Measurements from ENCODE around the gene MCM10. TPM values are rescaled to one million over a fixed set of nuclear protein-coding genes. Genes with fewer than 3 reads are reported as not detected.
"Not testable (repeated sequence)": the region's sequence is repeated elsewhere in the genome, so short reads cannot be mapped to it uniquely, and the experiment has no call there.

MCM10 gene
- total and polyA plus RNA-seq, 2 donors (not counting 3 experiments of a cell fraction or from before 2014, with no cell fraction given) = 3.3 to 31.6 TPM

- Histone ChIP-seq H3K9me3 (replicated peaks; ENCODE audit: control insufficient read depth, insufficient read depth, low read length) (no peaks in the 10 kb centered on the region), H2AFZ (ENCODE audit: low read depth, low read length) (no peak overlapping the region), H3K9me1 (replicated peaks; ENCODE audit: control insufficient read depth, extremely low read depth, insufficient read depth, low read length) (no peaks in the 10 kb centered on the region), H3K9ac (replicated peaks; ENCODE audit: extremely low read depth, insufficient read depth, low read length) (no peak overlapping the region), H3K27ac (ENCODE audit: insufficient read depth, low read depth, low read length) (no peak overlapping the region), H3K79me2 (ENCODE audit: control insufficient read depth, insufficient read depth, low read length) (no peaks in the 10 kb centered on the region), H3K4me1 (ENCODE audit: control insufficient read depth, extremely low read depth, insufficient read depth, low read length) (no peaks in the 10 kb centered on the region), H3K4me2 (ENCODE audit: insufficient read depth, low read length) (no peak overlapping the region), H3K4me3 (replicated peaks in 1 of 3; ENCODE audit: insufficient read depth in 1 of 3, low read depth in 1 of 3, low read length in 3 of 3) (no peak overlapping the region), H4K20me1 (replicated peaks; ENCODE audit: control insufficient read depth, extremely low read depth, insufficient read depth, low read length) (no peaks in the 10 kb centered on the region), H3K36me3 (ENCODE audit: control insufficient read depth in 2 of 2, extremely low read depth in 1 of 2, insufficient read depth in 2 of 2, low read length in 2 of 2) (peaks cover 0 to 3% of the 10 kb centered on the region in 2 experiments), H3K27me3 (ENCODE audit: control insufficient read depth in 2 of 2, insufficient read depth in 2 of 2, low read length in 2 of 2) (no peaks in the 10 kb centered on the region)
- no peak for FAIRE-seq
- intact Hi-C loops (cut with micrococcal nuclease) (no loop called here), dilution Hi-C loops (cut with MboI; ENCODE audit: extremely low pct_ligation_motif_present, low sequenced_read_pairs) (no loop called here)
- no TSS peak for BruUV-seq (replicated peaks)
- DNase-seq (ENCODE audit: low read depth, low spot score) = no peak
- no peak for TF ChIP-seq JUN (IDR thresholded peaks at IDR 0.05; ENCODE audit: borderline replicate concordance, insufficient read depth, insufficient read length, low read depth)
- TF ChIP-seq CTCF (IDR thresholded peaks at IDR 0.05; ENCODE audit: extremely low read depth in 1 of 2, insufficient read depth in 1 of 2, low read depth in 1 of 2, low read length in 2 of 2) = no peak
- TF ChIP-seq GATA2 (IDR thresholded peaks at IDR 0.05; ENCODE audit: insufficient read depth, insufficient read length, low read depth, low read length) = no peak
- TF ChIP-seq EZH2 (IDR thresholded peaks at IDR 0.05; ENCODE audit: borderline replicate concordance, low read depth, low read length, severe bottlenecking) = no peak
- TF ChIP-seq POLR2A (IDR thresholded peaks at IDR 0.05; ENCODE audit: low read depth, low read length) = no peak
- CTCF ChIA-PET = interaction anchor here (3.4 kb wide), 1 partner anchor 14 kb away, joined by 19 read pairs; the partner anchor contains the start of gene MCM10
- POLR2A ChIA-PET = no interaction called here
Observed at GRCh38 chr10:13147161-13147560, 14.2 kb upstream of the MCM10 start.

- H3K36me3 ChIP-seq (ENCODE audit: control insufficient read depth in 2 of 2, extremely low read depth in 1 of 2, insufficient read depth in 2 of 2, low read length in 2 of 2) = no peaks in the 10 kb centered on the region
- H3K4me2 ChIP-seq (ENCODE audit: insufficient read depth, low read length) = no peak overlapping the region
- no peaks in the 10 kb centered on the region for H3K27me3 ChIP-seq (ENCODE audit: control insufficient read depth in 2 of 2, insufficient read depth in 2 of 2, low read length in 2 of 2)
- BruUV-seq (replicated peaks) = no TSS peak
- H3K79me2 ChIP-seq (ENCODE audit: control insufficient read depth, insufficient read depth, low read length) = no peaks in the 10 kb centered on the region
- H2AFZ ChIP-seq (ENCODE audit: low read depth, low read length) = no peak overlapping the region
- no peak overlapping the region for H3K4me3 ChIP-seq (replicated peaks in 1 of 3; ENCODE audit: insufficient read depth in 1 of 3, low read depth in 1 of 3, low read length in 3 of 3)
- no peaks in the 10 kb centered on the region for H3K4me1 ChIP-seq (ENCODE audit: control insufficient read depth, extremely low read depth, insufficient read depth, low read length)
- H3K27ac ChIP-seq (ENCODE audit: insufficient read depth, low read depth, low read length) = no peak overlapping the region
- TF ChIP-seq MAX (IDR thresholded peaks at IDR 0.05; ENCODE audit: insufficient read depth, insufficient read length) = no peak
- TF ChIP-seq MYC (IDR thresholded peaks at IDR 0.05; ENCODE audit: low read depth, low read length) = no peak
- TF ChIP-seq JUN (IDR thresholded peaks at IDR 0.05; ENCODE audit: borderline replicate concordance, insufficient read depth, insufficient read length, low read depth) = no peak
- intact Hi-C loops (cut with micrococcal nuclease) (no loop called here), dilution Hi-C loops (cut with MboI; ENCODE audit: extremely low pct_ligation_motif_present, low sequenced_read_pairs) (no loop called here)
- H3K9ac ChIP-seq (replicated peaks; ENCODE audit: extremely low read depth, insufficient read depth, low read length) = no peak overlapping the region
- no peaks in the 10 kb centered on the region for H3K9me3 ChIP-seq (replicated peaks; ENCODE audit: control insufficient read depth, insufficient read depth, low read length)
- ChIA-PET CTCF (interaction anchor here (1.8 kb wide), 1 partner anchor 8 kb away, joined by 7 read pairs; the partner anchor contains the start of gene MCM10), POLR2A (no interaction called here)
- H4K20me1 ChIP-seq (replicated peaks; ENCODE audit: control insufficient read depth, extremely low read depth, insufficient read depth, low read length) = no peaks in the 10 kb centered on the region
- no peaks in the 10 kb centered on the region for H3K9me1 ChIP-seq (replicated peaks; ENCODE audit: control insufficient read depth, extremely low read depth, insufficient read depth, low read length)
- DNase-seq (ENCODE audit: low read depth, low spot score) = no peak
- FAIRE-seq = no peak
Observed at GRCh38 chr10:13152296-13152695, 9.1 kb upstream of the MCM10 start.

GRCh38 chr10:13155860-13156259 is 5.5 kb upstream of the MCM10 start:
- BruUV-seq (replicated peaks); H3K27me3 ChIP-seq (ENCODE audit: control insufficient read depth in 2 of 2, insufficient read depth in 2 of 2, low read length in 2 of 2); H4K20me1 ChIP-seq (replicated peaks; ENCODE audit: control insufficient read depth, extremely low read depth, insufficient read depth, low read length); H2AFZ ChIP-seq (ENCODE audit: low read depth, low read length); intact Hi-C loops (cut with micrococcal nuclease); FAIRE-seq; H3K9me1 ChIP-seq (replicated peaks; ENCODE audit: control insufficient read depth, extremely low read depth, insufficient read depth, low read length); H3K4me1 ChIP-seq (ENCODE audit: control insufficient read depth, extremely low read depth, insufficient read depth, low read length); H3K4me3 ChIP-seq (replicated peaks in 1 of 3; ENCODE audit: insufficient read depth in 1 of 3, low read depth in 1 of 3, low read length in 3 of 3); H3K4me2 ChIP-seq (ENCODE audit: insufficient read depth, low read length); H3K79me2 ChIP-seq (ENCODE audit: control insufficient read depth, insufficient read depth, low read length); dilution Hi-C loops (cut with MboI; ENCODE audit: extremely low pct_ligation_motif_present, low sequenced_read_pairs); DNase-seq (ENCODE audit: low read depth, low spot score); H3K27ac ChIP-seq (ENCODE audit: insufficient read depth, low read depth, low read length); POLR2A ChIA-PET; CTCF ChIA-PET; H3K9me3 ChIP-seq (replicated peaks; ENCODE audit: control insufficient read depth, insufficient read depth, low read length); H3K9ac ChIP-seq (replicated peaks; ENCODE audit: extremely low read depth, insufficient read depth, low read length); H3K36me3 ChIP-seq (ENCODE audit: control insufficient read depth in 2 of 2, extremely low read depth in 1 of 2, insufficient read depth in 2 of 2, low read length in 2 of 2): not testable (repeated sequence)

Data from endothelial cell of umbilical vein (primary cell).